RWPE2 (cell line): ENCODE measurements around the gene ENTR1.

Experiments
- ATAC-seq: fragments of 200-7000 bp; cut with Tn5 transposase; 3 replicates; pipeline ENCODE4 v1.9.1; 2021; ENCODE audit warnings: low read depth
- DNase-seq: peaks from one replicate; pipeline ENCODE4 v3.0.0-alpha.2; 2020; ENCODE audit warnings: low spot score
- H3K27ac ChIP-seq: fragments of 450-650 bp; 2 replicates; pipeline ENCODE4 v1.5.1; 2017; ENCODE audit warnings: mild to moderate bottlenecking; ENCODE audit not compliant: poor library complexity, severe bottlenecking
- H3K27me3 ChIP-seq: fragments of 250-450 bp; sonication (Bioruptor Pico); 2 replicates; pipeline ENCODE4 v1.5.1; 2021; ENCODE audit warnings: mild to moderate bottlenecking, moderate library complexity; ENCODE audit not compliant: insufficient read depth, poor library complexity, severe bottlenecking
- H3K36me3 ChIP-seq: fragments of 250-450 bp; sonication (Bioruptor Pico); 2 replicates; pipeline ENCODE4 v1.5.1; 2020; ENCODE audit warnings: low read depth, mild to moderate bottlenecking, moderate library complexity
- H3K4me1 ChIP-seq: fragments of 250-450 bp; sonication (Bioruptor Pico); 2 replicates; pipeline ENCODE4 v1.5.1; 2021; ENCODE audit warnings: mild to moderate bottlenecking, moderate library complexity; ENCODE audit not compliant: insufficient read depth, poor library complexity, severe bottlenecking
- H3K4me3 ChIP-seq: fragments of 250-450 bp; sonication (Bioruptor Pico); 2 replicates; pipeline ENCODE4 v1.5.1; 2021; ENCODE audit warnings: mild to moderate bottlenecking, moderate library complexity; ENCODE audit not compliant: severe bottlenecking
- H3K9me3 ChIP-seq: fragments of 250-450 bp; sonication (Bioruptor Pico); 2 replicates; pipeline ENCODE4 v1.5.1; 2021; ENCODE audit warnings: mild to moderate bottlenecking, moderate library complexity; ENCODE audit not compliant: severe bottlenecking
- TF ChIP-seq, protein P1 (sequence below): fragments of 450-650 bp; IDR thresholded peaks from one replicate; pipeline ENCODE4 v1.5.1; 2017; ENCODE audit warnings: mild to moderate bottlenecking, moderate library complexity; ENCODE audit not compliant: poor library complexity, severe bottlenecking

Gene ENTR1

DNA sequence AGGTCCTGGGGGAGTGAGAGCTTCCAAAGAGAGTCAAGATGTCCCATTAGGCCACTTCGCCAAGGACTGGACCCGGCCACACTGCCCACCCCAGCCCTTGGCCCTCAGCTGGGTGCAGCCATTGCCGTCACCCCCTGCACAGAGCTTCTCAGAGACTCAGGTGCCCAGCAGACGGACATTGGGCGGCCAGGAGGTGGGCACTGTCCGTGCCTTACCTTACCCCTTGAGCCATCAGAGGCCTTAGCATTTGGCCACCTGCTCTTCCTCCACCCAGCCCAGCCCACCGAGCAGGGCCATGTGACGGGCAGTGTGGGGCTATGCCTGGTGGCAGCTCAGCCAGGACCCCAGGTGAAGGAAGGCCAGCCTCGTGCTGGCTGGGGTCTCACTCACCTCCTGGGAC, 43.6 kb downstream of the ENTR1 start:
- Histone ChIP-seq H3K4me1 (no peaks in the 10 kb centered on the region), H3K4me3 (no peak overlapping the region), H3K9me3 (no peaks in the 10 kb centered on the region), H3K27ac (no peak overlapping the region), H3K36me3 (no peaks in the 10 kb centered on the region), H3K27me3 (no peaks in the 10 kb centered on the region)
- TF ChIP-seq, protein P1, sequence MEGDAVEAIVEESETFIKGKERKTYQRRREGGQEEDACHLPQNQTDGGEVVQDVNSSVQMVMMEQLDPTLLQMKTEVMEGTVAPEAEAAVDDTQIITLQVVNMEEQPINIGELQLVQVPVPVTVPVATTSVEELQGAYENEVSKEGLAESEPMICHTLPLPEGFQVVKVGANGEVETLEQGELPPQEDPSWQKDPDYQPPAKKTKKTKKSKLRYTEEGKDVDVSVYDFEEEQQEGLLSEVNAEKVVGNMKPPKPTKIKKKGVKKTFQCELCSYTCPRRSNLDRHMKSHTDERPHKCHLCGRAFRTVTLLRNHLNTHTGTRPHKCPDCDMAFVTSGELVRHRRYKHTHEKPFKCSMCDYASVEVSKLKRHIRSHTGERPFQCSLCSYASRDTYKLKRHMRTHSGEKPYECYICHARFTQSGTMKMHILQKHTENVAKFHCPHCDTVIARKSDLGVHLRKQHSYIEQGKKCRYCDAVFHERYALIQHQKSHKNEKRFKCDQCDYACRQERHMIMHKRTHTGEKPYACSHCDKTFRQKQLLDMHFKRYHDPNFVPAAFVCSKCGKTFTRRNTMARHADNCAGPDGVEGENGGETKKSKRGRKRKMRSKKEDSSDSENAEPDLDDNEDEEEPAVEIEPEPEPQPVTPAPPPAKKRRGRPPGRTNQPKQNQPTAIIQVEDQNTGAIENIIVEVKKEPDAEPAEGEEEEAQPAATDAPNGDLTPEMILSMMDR, result no peak
- ATAC-seq (no peak), DNase-seq (no peak)

DNA sequence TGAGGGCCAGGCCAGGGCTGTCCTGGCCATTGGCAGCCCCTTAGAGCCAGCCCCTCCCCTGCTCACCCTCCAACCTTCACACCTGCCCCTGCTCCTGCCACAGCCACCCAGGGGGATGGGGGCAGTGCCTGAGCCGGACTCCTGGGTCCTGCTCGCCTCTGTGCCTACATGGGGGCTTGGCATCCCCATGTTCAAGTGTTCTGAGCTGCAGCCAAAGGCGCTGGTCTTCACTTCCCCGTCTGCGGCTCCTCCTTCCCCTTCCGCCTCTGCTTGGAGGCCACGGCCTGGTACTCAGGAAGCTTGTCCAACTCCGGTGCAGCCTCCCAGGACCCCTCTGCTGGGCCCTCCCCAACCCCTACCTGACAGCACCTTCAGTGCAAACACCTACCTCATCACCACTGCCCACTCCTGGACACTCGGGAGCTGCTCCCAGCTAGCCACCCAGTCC, 44.6 kb downstream of the ENTR1 start:
- TF ChIP-seq, protein P1, result no peak
- Histone ChIP-seq H3K9me3 (no peaks in the 10 kb centered on the region), H3K4me3 (no peak overlapping the region), H3K27me3 (no peaks in the 10 kb centered on the region), H3K27ac (no peak overlapping the region), H3K4me1 (no peaks in the 10 kb centered on the region), H3K36me3 (no peaks in the 10 kb centered on the region)
- DNase-seq (no peak), ATAC-seq (no peak)

DNA sequence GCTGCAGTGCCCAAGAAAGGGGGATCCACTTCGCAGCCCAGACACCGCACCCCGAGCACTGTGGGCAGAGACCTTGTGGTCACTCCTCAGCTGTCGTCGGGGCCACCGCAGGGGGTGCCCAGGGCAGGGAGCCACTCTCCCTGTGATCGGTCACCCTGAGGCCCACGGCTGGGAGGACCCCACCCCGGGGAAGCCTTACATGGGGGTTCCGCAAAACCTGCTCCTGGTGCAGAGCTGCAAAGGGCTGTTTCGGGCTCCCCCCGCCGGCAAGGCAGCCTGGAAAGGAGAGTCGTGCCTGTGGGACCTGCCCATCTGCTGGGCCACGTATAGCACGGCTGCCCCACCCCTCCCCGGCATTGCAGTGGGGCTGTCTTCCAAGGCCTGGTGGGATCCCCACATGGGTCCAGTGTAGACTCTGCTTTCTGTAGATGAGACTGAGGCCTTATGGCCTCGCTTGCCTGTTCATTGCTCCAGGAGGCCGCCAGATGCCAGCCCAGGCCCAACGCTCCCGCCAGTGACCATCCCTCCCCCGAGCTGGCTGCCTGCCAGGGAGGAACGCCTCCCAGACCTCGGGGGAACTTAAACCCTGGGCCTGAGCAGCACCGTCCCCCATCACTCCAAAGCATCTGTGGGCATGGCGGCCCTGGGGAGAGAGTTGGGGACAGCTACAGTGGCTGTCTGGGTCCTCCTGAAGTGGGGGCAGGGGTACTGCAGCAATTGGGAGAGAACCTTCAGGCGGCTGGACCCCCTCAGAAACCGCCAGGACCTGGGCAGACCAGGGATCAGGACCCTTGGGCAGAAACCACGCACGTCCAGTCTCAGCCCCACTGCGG, 45.3 kb downstream of the ENTR1 start:
- H3K36me3 ChIP-seq, result no peaks in the 10 kb centered on the region
- H3K27ac ChIP-seq, result no peak overlapping the region
- no peaks in the 10 kb centered on the region for H3K4me1 ChIP-seq
- no peak for ATAC-seq
- no peaks in the 10 kb centered on the region for H3K9me3 ChIP-seq
- DNase-seq, result no peak
- no peaks in the 10 kb centered on the region for H3K27me3 ChIP-seq
- TF ChIP-seq, protein P1, result no peak
- H3K4me3 ChIP-seq, result no peak overlapping the region

DNA sequence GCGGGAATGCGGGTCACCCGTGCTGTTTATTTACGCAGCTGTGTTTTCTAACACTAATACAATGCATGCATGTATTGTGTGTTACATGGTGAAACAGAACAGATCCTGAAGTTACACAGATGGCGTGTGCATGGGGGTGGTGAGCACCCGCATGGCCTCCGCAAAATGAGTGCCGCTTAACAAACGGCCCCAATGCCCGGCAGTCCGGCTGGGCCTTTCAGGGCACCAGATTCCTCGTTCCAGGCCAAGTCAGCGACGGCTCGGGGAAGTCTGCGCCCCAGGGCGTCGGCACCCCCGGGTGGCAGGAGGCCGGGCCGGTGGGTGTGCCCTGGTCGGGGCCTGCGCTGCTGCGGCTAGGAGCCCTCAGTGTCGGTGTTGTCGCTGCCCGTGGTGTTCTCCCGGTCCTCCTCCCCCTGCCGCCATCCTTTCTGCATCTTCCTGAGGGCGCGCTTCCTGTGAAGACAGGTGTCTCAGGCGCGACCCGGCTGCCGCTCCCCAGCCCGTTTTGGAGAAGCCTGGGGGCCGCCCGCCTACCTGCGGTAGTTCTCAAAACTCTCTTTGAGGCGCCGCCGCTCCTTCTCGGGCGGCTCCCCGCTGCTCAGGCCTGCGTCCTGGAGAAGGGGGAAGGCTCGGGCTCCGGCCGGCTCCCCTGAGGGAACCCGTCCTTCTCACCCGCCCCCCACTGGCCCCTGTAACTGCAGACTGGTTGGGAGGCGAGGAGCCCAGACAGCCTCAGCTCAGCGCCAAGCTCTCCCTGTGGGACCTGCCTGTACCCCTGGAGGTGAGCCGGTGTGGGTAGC, 46.3 kb downstream of the ENTR1 start:
- TF ChIP-seq, protein P1, result peak; percentile 84
- H3K9me3 ChIP-seq, result no peaks in the 10 kb centered on the region
- DNase-seq (no peak), ATAC-seq (no peak)
- H3K27me3 ChIP-seq, result no peaks in the 10 kb centered on the region
- no peaks in the 10 kb centered on the region for H3K4me1 ChIP-seq
- peak overlapping the region; percentile 72 for H3K27ac ChIP-seq
- peak overlapping the region; percentile 99 for H3K4me3 ChIP-seq
- H3K36me3 ChIP-seq, result no peaks in the 10 kb centered on the region
